ENCODE results near the gene RNF214. TPM values are rescaled to one million over a fixed set of nuclear protein-coding genes. Genes with fewer than 3 reads are reported as not detected.
"Not testable (repeated sequence)": the region's sequence is repeated elsewhere in the genome, so short reads cannot be mapped to it uniquely, and the experiment has no call there.

The RNF214 gene
- 5.1 and 10.4 TPM in 2 replicates for total RNA-seq (2014; rRNA removed; shearing (Covaris generic))

GRCh38 chr11:117232092-117232878 is at the start of gene RNF214:
TSS of gene RNF214 (plus strand) at chr11:117232671. CDS start at chr11:117234273, 1,602 bp downstream.
- DNase-seq (ENCODE audit: low spot score), result peak; percentile 32

GRCh38 chr11:117183178-117183577 is 49.3 kb upstream of the RNF214 start:
- DNase-seq (ENCODE audit: low spot score), result not testable (repeated sequence)

DNA sequence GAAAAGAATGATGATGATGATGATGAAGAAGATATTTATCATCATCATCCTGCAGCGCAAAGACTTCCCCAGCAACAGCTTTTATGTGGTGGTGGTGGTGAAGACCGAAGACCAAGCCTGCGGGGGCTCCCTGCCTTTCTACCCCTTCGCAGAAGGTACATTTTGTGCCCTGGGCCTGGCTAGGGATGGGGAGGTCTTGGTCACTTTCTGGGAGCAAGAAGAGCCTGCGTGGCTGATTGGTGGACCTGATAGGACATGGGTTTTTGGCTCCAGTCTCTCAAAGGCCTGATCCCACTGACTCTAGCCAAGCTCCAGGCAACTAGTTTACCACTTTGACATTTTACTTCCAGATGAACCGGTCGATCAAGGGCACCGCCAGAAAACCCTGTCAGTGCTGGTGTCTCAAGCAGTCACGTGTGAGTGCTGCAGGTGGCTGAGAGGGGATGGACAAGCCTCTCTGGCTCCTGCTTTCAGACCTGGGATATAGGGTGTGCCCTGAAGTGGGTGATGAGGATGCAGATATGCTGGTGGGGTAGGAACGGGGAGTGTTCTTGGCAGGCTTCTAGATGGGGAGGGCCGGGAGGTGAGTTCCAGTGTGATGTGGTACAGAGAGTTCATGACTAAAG is 48.6 kb upstream of the RNF214 start:
- DNase-seq (ENCODE audit: low spot score), result no peak

DNA sequence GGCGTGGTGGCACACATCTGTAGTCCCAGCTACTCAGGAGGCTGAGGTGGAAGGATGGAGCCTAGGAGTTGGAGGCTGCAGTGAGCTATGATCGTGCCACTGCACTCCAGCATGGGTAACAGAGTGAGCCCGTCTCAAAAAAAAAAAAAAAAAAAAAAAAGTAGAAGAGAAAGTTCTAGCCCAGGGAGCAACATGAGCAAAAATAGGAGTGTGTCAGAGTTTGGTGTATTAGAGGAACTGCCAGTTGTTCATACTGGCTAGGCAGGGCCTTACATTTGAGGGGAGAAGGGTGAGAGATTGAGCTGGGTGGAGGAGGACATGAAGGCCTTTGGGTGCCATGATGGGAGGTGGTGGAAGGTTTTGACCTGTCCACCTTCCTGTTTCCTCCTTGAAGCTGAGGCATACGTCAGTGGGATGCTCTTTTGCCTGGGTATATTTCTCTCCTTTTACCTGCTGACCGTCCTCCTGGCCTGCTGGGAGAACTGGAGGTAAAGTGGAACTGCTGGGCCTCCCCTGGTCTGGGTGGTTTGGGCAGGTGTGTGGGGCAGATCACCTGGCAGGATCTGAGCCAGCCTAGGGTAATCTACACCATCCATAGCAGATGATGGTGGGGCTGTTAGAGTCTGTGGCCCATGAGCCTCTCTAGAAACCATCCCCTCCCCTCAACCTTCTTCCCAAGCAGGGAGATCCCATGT is 46.6 kb upstream of the RNF214 start:
- DNase-seq (ENCODE audit: low spot score), result no peak

DNA sequence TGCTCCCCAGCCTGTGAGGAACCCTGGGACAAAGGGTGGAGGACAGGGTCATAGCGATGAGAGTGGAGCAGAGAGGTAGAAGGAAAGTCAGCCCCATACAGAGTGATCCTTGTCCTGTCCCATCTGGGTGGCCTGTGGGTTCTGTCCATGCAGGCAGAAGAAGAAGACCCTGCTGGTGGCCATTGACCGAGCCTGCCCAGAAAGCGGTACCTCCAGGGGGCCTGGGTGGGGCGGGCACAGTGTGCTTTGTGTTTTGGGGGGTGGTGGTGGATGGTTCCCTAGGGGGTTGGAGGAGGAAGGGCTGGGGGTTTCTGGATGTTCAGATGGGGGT is 46.1 kb upstream of the RNF214 start:
- DNase-seq (ENCODE audit: low spot score), result no peak

DNA sequence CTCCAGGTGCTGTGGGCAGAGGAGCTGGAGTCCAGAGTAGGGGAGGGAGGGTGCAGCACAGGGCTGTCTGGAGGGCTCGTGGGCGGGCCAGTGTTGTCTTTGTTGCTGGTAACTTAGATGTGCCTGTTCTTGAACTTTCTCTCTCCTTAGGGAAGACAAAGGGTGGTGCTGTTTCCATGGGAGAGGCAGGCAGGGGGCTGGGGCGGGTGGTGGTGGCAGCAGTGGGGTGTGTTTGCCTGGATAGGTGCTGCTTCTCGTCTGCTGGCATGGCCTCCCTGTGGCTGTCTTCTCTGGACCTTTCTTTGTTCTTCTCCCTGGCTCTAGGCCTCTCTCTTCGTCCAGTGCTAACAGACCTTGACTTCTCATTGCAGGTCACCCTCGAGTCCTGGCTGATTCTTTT is 45.5 kb upstream of the RNF214 start:
- DNase-seq (ENCODE audit: low spot score), result no peak

GRCh38 chr11:117187428-117187798 is 45.1 kb upstream of the RNF214 start:
- no peak for DNase-seq (ENCODE audit: low spot score)

DNA sequence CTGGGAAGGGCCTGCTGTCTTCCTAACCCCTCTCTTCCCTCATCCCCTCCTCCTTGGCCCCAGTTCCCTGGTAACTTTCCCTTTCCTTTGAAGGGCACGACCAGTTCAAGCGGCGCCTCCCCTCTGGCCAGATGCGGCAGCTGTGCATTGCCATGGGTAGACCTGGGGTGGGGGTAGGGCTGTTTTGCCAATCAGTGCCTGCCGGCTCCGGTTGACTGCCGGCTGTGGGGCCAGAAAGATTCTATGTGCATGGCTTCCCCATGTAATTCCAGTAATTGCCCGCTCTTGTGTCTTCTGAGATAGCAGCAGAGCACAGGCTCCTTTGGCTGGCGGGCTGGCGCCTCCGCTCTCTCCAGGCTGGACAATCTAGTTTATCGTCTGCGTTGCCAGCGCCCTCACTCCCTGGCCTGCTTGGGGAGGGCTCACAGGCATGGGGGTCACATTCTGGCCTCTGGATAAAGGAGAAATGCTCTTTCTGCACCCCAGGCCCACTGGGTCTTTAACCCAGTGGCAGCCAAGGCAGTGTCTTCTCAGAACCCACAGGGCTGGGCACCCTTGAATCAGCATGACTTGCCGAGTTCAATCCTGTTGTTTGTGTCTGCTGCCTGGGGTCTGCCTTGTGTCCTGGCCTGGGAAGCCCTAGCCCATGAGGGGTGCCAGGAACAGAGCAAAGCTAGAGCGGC is 44.5 kb upstream of the RNF214 start:
- DNase-seq (ENCODE audit: low spot score), result no peak

- DNase-seq (ENCODE audit: low spot score), result no peak
Measured at GRCh38 chr11:117188620-117189081, 43.8 kb upstream of the RNF214 start.

GRCh38 chr11:117189191-117189940 is 43.1 kb upstream of the RNF214 start:
- no peak for DNase-seq (ENCODE audit: low spot score)

DNA sequence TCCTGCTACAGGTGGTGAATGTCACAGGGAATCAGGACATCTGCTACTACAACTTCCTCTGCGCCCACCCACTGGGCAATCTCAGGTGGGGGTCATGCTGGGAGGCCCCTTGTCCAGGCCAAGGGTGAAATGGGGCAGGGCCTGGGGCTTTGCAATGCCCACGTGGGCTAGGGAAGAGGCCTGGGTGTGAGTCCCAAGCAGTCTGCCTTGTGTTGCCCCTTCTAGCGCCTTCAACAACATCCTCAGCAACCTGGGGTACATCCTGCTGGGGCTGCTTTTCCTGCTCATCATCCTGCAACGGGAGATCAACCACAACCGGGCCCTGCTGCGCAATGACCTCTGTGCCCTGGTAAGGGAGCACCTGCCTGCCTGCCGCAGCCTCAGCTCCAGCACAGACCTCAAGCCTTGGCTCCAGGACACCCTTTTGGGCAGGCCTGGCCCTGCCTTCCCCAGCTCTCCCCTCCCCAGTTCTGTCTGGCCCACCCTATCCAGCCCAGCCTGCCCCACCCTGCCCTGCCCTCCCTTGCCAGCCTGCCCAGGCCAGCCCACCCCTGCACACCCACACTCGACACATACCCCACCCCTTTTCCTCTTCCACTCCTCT is 42.4 kb upstream of the RNF214 start:
- no peak for DNase-seq (ENCODE audit: low spot score)

DNA sequence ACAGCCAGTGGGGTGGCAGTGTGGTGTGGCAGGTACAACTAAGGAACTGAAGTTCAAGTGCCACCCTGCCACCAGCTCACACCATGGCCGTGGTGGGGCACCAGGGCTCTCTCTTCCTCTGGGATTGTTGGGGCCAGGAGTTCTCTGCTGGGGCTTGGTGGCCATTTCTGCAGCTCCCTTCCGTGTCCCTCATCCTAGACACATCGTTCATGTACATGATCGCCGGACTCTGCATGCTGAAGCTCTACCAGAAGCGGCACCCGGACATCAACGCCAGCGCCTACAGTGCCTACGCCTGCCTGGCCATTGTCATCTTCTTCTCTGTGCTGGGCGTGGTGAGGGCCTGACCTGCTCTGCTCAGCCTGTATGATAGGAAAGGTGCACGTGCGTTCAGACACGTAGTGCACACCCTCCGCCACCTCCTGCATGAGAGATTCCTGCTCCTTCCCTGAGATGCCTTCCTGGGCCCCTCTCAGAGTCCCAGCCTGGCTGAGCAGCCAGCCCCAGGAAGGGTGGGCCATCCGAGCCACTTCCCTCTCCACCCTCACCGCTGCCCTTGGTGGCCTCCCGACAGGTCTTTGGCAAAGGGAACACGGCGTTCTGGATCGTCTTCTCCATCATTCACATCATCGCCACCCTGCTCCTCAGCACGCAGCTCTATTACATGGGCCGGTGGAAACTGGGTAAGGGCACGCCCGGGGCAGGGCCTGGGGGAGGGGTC is 40.6 kb upstream of the RNF214 start:
- no peak for DNase-seq (ENCODE audit: low spot score)

DNA sequence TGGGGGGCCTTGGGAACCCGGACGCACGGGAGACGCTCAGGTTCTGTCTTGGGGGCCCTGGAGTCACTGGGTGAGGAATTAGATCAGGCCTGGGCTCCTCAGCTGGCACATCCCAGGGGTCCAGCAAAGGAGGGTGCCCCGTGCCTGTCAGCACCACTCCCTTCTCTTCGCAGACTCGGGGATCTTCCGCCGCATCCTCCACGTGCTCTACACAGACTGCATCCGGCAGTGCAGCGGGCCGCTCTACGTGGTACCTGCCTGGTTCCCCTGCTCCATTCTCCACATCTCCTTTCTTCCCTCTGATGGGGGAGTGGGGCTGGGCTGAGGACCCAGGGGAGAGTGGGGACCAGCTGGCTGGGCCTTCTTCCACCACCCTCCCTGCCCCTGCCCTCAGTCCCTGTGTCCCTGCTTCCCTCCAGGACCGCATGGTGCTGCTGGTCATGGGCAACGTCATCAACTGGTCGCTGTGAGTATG is 40.0 kb upstream of the RNF214 start:
- DNase-seq (ENCODE audit: low spot score), result no peak

GRCh38 chr11:117193130-117194020 is 39.1 kb upstream of the RNF214 start:
- DNase-seq (ENCODE audit: low spot score), result no peak

DNA sequence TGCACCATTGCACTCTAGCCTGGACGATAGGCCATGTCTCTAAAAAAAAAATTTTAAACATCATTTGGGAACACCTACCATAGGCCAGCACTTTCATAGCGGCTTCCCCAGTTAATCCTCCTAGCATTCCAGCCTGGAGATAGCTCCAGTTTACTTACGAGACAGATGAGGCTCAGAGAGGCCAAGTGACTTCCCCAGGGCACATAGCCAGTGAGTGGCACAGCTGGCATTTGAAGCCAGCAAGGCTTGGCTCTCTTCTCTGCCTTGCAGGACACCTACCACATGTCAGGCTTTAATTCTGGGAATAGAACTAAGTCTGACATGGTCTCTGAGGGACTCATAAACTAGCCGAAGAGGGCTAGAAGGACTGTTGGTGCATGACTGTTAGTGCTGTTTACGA is 38.2 kb upstream of the RNF214 start:
- no peak for DNase-seq (ENCODE audit: low spot score)

DNA sequence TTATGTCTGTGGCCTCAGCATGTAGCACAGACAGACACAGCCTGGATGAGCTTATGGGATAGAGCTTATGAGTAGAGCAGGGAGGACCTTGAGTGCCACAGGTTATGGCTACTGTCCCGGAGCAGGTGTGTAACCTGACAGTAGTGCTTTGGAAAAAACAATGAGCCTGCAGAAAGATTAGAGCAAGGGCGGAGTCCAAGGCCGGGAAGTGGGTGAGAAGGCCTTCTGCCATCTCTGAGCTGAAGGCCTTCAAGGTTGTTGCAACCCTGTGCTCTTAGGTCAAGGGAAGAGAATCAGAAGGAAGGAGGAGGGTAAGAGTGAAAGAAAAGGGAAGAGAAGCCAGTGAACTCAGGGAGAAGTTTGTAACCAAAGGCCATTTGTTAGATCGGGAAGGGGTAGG is 37.2 kb upstream of the RNF214 start:
- DNase-seq (ENCODE audit: low spot score), result no peak

DNA sequence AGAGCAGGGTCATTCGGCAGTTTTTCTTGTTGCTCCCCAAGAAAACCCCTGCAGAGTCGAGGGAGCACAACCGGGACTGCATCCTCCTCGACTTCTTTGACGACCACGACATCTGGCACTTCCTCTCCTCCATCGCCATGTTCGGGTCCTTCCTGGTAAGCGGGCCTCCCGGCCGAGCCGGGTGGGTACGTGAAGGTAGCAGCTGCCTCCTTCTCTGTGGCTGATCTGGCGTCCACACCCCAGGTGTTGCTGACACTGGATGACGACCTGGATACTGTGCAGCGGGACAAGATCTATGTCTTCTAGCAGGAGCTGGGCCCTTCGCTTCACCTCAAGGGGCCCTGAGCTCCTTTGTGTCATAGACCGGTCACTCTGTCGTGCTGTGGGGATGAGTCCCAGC is 36.7 kb upstream of the RNF214 start:
- no peak for DNase-seq (ENCODE audit: low spot score)

- DNase-seq (ENCODE audit: low spot score), result no peak
Measured at GRCh38 chr11:117197006-117197405, 35.5 kb upstream of the RNF214 start.

Measured in A172 (cell line).